Keratinocyte (primary cell): ENCODE data around the gene UBXN11. TPM values are rescaled to one million over a fixed set of nuclear protein-coding genes. Genes with fewer than 3 reads are reported as not detected.

Experiments used
- DNase-seq: peaks from one replicate; pipeline ENCODE4 v3.0.0-alpha.2; 2011; ENCODE audit warnings: low read depth, missing footprints, low spot score
- FAIRE-seq: peaks from 2 replicates; lab custom pipeline; 2011; peaks lifted over from hg19 to GRCh38; lab: Jason Lieb, UNC
- H2AFZ ChIP-seq: 2 replicates; pipeline ENCODE4 v1.6.0; 2012; ENCODE audit warnings: low read length, control low read depth, inconsistent platforms; ENCODE audit not compliant: control insufficient read depth
- H3K27ac ChIP-seq: 2 replicates; pipeline ENCODE4 v1.5.1; 2011; ENCODE audit warnings: low read length; ENCODE audit not compliant: control insufficient read depth, insufficient read depth
- H3K27me3 ChIP-seq: 3 replicates; pipeline ENCODE4 v1.6.0; 2011; ENCODE audit warnings: low read length; ENCODE audit not compliant: control insufficient read depth, insufficient read depth; ENCODE audit errors: extremely low read depth
- H3K36me3 ChIP-seq, 2 experiments: 2 replicates in 1 of 2; 3 replicates in 1 of 2; pipeline ENCODE4 v1.5.1; 2011; ENCODE audit warnings: low read length in 2 of 2, mild to moderate bottlenecking in 1 of 2; ENCODE audit not compliant: control insufficient read depth in 2 of 2, insufficient read depth in 2 of 2; ENCODE audit errors: extremely low read depth in 1 of 2
- H3K4me1 ChIP-seq: 3 replicates; pipeline ENCODE4 v1.5.1; 2011; ENCODE audit warnings: low read length; ENCODE audit not compliant: control insufficient read depth, insufficient read depth; ENCODE audit errors: extremely low read depth
- H3K4me2 ChIP-seq: 3 replicates; pipeline ENCODE4 v1.6.0; 2011; ENCODE audit warnings: low read depth, low read length; ENCODE audit not compliant: control insufficient read depth, insufficient read depth; ENCODE audit errors: extremely low read depth
- H3K4me3 ChIP-seq, 3 experiments: fragments of 200-600 bp in 1 of 3; sonication (generic) in 1 of 3; 2 replicates in 2 of 3; 3 replicates in 1 of 3; pipeline ENCODE4 v1.5.1; 2011 to 2016; ENCODE audit warnings: low read length in 3 of 3, mild to moderate bottlenecking in 3 of 3, control low read depth in 2 of 3, inconsistent platforms in 1 of 3, low read depth in 1 of 3, mixed read lengths in 1 of 3, mixed run types in 1 of 3, moderate library complexity in 1 of 3; ENCODE audit not compliant: control insufficient read depth in 2 of 3, insufficient read depth in 2 of 3; ENCODE audit errors: extremely low read depth in 1 of 3
- H3K79me2 ChIP-seq: 2 replicates; pipeline ENCODE4 v1.6.0; 2012; ENCODE audit warnings: low read length; ENCODE audit not compliant: control insufficient read depth, insufficient read depth
- H3K9ac ChIP-seq: 3 replicates; pipeline ENCODE4 v1.6.0; 2011; ENCODE audit warnings: low read length; ENCODE audit not compliant: control insufficient read depth, insufficient read depth; ENCODE audit errors: extremely low read depth
- H3K9me1 ChIP-seq: 3 replicates; pipeline ENCODE4 v1.6.0; 2011; ENCODE audit warnings: low read length; ENCODE audit not compliant: control insufficient read depth, insufficient read depth; ENCODE audit errors: extremely low read depth
- H3K9me3 ChIP-seq: 2 replicates; pipeline ENCODE4 v1.5.1; 2012; ENCODE audit warnings: low read depth, low read length; ENCODE audit not compliant: control insufficient read depth
- H4K20me1 ChIP-seq: 3 replicates; pipeline ENCODE4 v1.6.0; 2011; ENCODE audit warnings: low read length; ENCODE audit not compliant: control insufficient read depth, insufficient read depth; ENCODE audit errors: extremely low read depth
- CTCF ChIP-seq, 3 experiments: IDR thresholded peaks in 1 of 3; conservative IDR thresholded peaks in 1 of 3; optimal IDR thresholded peaks in 1 of 3; 2 replicates in 2 of 3; 3 replicates in 1 of 3; pipeline versions ENCODE3 to v1.5.1; 2011; ENCODE audit warnings: low read length in 3 of 3, mild to moderate bottlenecking in 3 of 3, moderate library complexity in 2 of 3, control low read depth in 1 of 3, inconsistent platforms in 1 of 3; ENCODE audit not compliant: insufficient read depth in 2 of 3; ENCODE audit errors: extremely low read depth in 1 of 3
- EZH2 ChIP-seq: IDR thresholded peaks from one replicate; pipeline ENCODE4 v1.6.1; 2012; ENCODE audit warnings: inconsistent platforms, mild to moderate bottlenecking, low read length, moderate library complexity
- dilution Hi-C: fragments of 300-500 bp; cut with MboI; formaldehyde crosslinking; loops from one replicate; pipeline ENCODE4 v1.7.0; 2020; ENCODE audit warnings: low sequenced_read_pairs; ENCODE audit not compliant: extremely low pct_ligation_motif_present
- polyA plus RNA-seq, 5 experiments: library from polyadenylated mRNA; depleted of rRNA in 3 of 5; stranded (reverse) in 3 of 5; stranded (forward) in 1 of 5; unstranded in 1 of 5; fragments of >200 nt; gene quantifications; 1 replicate in 1 of 5; 2 replicates in 3 of 5; 3 replicates in 1 of 5; pipeline versions ENCODE4 v1.2.1 to v1.2.3, GENCODE V29; 2011 to 2012; ENCODE audit warnings: missing spikeins in 2 of 5, low read depth in 1 of 5, low replicate concordance in 1 of 5

Gene UBXN11
- polyA plus RNA-seq, 1 donor (not counting 4 experiments of a cell fraction or from before 2014, with no cell fraction given): 6.6 TPM

- Histone ChIP-seq H3K9me3 (no peaks in the 10 kb centered on the region), H4K20me1 (no peaks in the 10 kb centered on the region), H3K9ac (no peak overlapping the region), H3K4me2 (no peak overlapping the region), H3K27ac (no peak overlapping the region), H3K79me2 (no peaks in the 10 kb centered on the region), H3K4me1 (peaks cover 6% of the 10 kb centered on the region), H3K4me3 (no peak overlapping the region), H3K27me3 (no peaks in the 10 kb centered on the region), H3K9me1 (no peaks in the 10 kb centered on the region), H2AFZ (no peak overlapping the region), H3K36me3 (peaks cover 0 to 2% of the 10 kb centered on the region in 2 experiments)
- TF ChIP-seq CTCF (optimal IDR thresholded peaks at IDR 0.05 in 1 of 3, IDR thresholded peaks at IDR 0.05 in 1 of 3, conservative IDR thresholded peaks at IDR 0.05 in 1 of 3; ENCODE audit: extremely low read depth in 1 of 3, insufficient read depth in 2 of 3, low read length in 3 of 3) (no peak), EZH2 (no peak)
- dilution Hi-C loops: no loop called here
- no peak for FAIRE-seq
- no peak for DNase-seq
These were observed 15.0 kb downstream of the UBXN11 start for GRCh38 chr1:26291433-26291832.

GRCh38 chr1:26290882-26291261 is 15.6 kb downstream of the UBXN11 start:
- H3K9me1 ChIP-seq: no peaks in the 10 kb centered on the region
- H3K4me3 ChIP-seq: no peak overlapping the region
- H3K4me1 ChIP-seq: peaks cover 6% of the 10 kb centered on the region
- dilution Hi-C loops: no loop called here
- peaks cover 0 to under 1% of the 10 kb centered on the region in 2 experiments for H3K36me3 ChIP-seq
- no peak overlapping the region for H2AFZ ChIP-seq
- no peak overlapping the region for H3K4me2 ChIP-seq
- no peak for TF ChIP-seq CTCF (optimal IDR thresholded peaks at IDR 0.05 in 1 of 3, IDR thresholded peaks at IDR 0.05 in 1 of 3, conservative IDR thresholded peaks at IDR 0.05 in 1 of 3; ENCODE audit: extremely low read depth in 1 of 3, insufficient read depth in 2 of 3, low read length in 3 of 3)
- TF ChIP-seq EZH2: no peak
- no peaks in the 10 kb centered on the region for H4K20me1 ChIP-seq
- H3K9me3 ChIP-seq: no peaks in the 10 kb centered on the region
- no peak overlapping the region for H3K27ac ChIP-seq
- H3K27me3 ChIP-seq: no peaks in the 10 kb centered on the region
- DNase-seq (no peak), FAIRE-seq (no peak)
- H3K9ac ChIP-seq: no peak overlapping the region
- H3K79me2 ChIP-seq: no peaks in the 10 kb centered on the region
